HS-27A (cell line): ENCODE data around the gene SLITRK4.

Source experiments
- DNase-seq: peaks from one replicate; pipeline ENCODE4 v3.0.0-alpha.2; 2012; ENCODE audit warnings: low read depth, missing footprints

Gene SLITRK4

GRCh38 chrX:143635915-143636314 is at the start of gene SLITRK4:
SLITRK4 (minus strand) TSS chrX:143636101; CDS start chrX:143631108, 4,993 bp downstream.
- DNase-seq: no peak

DNA sequence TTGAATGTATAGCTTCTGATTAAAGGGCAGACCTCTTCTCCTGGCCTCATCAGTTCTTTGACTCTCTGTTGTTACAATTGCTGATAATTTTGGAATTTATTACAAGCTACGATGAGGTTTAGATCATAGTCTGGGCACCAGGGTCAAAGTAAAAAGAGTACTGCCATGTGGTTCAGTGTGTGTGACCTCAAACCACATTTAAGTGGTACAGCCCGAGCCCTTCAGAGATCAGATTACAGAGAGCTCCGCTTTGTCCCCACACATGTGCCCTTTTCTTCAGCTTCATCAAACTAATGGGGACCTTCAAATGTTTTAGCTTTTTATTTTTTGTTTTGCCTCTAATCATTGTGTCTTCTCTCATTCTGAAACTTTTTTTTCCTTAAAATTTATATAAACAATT is 47.6 kb upstream of the SLITRK4 start:
- DNase-seq: no peak

GRCh38 chrX:143674926-143675325 is 39.0 kb upstream of the SLITRK4 start:
- no peak for DNase-seq

DNA sequence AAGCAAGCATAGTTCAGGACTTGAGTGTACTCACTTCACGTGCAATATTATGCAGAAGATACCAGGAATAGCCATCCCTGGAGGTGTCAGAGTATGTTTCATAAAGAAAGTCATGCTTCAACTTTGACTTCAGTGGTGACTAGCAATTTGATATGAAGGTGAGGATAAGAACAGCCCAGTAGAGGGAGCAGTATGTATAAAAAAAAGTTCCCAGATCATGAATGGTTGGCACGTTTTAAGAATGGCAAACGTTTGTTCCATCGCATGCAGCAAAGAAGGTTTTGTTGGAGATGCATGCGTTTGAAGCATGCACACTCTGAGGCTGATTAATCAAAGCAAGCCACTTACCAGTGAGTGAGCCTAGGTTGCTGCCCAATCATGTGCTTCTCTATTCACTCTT is 33.5 kb upstream of the SLITRK4 start:
- DNase-seq: no peak

- no peak for DNase-seq
Measured at GRCh38 chrX:143664302-143664701, 28.4 kb upstream of the SLITRK4 start.

- DNase-seq: no peak
Measured at GRCh38 chrX:143663755-143664154, 27.9 kb upstream of the SLITRK4 start.

- DNase-seq: no peak
Measured at GRCh38 chrX:143661286-143661685, 25.4 kb upstream of the SLITRK4 start.

DNA sequence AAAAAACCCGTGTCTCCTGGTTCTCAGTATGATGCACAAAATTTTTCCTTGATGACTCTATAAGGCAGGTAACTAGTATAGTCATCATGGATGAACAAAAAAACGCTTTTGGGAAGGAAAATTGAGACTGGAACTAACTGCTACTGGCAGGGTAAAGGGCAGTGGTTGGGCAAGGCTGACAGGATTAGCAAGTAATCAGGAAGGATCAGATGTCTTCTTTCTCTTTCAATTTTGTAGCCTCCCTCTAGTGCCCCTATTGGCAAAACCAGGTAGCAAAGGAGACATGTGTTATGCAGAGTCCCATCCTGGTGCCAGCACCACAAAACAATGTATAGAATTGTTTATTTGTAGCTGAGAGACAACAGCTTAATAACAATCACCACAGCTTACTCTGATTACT is 12.8 kb upstream of the SLITRK4 start:
- no peak for DNase-seq

- DNase-seq: no peak
Measured at GRCh38 chrX:143642426-143642825, 6.5 kb upstream of the SLITRK4 start.

- no peak for DNase-seq
Measured at GRCh38 chrX:143636831-143637230, 930 bp upstream of the SLITRK4 start.

- no peak for DNase-seq
Measured at GRCh38 chrX:143634663-143635455, 1.0 kb downstream of the SLITRK4 start.

- DNase-seq: no peak
Measured at GRCh38 chrX:143634309-143634662, 1.6 kb downstream of the SLITRK4 start.

DNA sequence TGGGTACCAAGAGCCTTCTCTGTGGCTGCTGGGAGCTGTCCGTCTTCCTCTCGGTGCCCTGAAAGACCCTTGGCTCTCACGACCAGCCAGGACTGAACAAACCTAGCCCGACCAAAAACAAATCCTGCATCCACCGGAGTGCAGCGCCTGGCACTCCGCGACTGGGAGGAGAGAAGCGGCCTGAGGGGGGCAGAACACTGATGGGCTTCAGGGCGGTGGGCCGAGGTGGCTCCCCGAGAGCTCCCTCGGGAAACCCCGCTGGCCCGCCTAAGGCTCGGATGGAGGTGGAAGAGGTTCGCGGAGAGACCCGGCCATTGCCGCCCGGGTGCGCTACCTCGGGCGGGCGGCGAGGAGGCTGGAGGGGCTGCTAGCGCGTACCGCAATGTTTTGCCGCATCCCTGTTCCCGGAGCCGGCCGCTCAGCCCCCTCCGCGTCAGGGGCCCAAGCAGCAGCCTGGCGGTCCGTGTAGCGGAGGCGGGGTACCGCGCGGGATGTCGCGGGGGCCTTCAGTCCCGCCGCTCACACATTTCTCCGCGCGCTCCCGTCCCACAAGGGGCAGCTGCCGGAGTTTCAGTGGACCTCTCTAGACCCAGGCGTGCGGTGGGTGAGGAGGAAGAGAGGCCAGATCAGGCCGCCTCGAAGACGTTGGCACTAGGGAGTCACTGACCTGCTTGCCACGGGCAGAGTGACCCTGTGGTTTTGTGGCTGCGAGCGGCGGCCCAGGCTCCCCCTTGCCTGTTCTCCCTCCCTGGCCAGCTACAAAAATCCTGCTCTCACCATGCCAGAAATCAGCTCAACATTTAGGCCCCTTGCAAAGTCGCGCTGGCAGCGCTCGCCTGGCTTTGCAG is 2.2 kb downstream of the SLITRK4 start:
- DNase-seq: no peak

DNA sequence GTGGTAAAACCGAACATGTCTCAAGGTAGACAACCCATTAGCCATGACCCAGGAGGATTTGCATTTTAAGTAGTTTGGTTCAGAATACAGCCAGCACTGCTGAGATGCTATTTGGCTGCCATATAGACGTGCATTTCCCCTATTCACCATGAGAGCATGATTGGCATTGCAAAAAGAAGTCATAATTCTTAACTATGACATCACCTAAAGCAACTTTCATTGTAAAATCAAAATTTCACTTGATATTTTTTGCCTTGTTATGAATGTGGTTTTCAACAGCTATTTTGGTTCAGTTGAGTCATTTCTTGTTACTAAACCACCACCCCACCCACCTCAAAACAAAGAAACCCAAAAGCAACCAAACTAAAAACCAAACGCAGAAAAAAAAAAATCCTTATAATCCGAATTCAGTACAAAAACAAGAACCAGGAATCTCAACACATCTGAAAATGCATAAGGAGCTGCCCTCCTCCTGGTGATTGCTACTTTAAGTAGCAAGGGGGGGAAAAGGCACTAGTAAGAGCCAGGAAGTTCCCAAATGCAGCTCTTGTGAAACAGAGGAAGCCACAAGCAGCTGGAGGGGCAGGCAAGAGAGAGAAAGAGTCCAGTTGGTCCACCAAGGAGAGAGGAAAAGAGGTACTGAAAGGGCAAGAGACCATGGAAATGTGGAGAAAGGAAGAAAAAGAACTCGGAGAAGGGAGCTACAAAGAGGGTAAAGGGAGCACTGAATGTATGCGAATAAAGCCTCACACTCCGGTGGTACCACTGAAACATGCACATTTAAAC is 3.1 kb downstream of the SLITRK4 start:
- no peak for DNase-seq

- DNase-seq: no peak
Measured at GRCh38 chrX:143623657-143624056, 12.2 kb downstream of the SLITRK4 start.

- no peak for DNase-seq
Measured at GRCh38 chrX:143621276-143621675, 14.6 kb downstream of the SLITRK4 start.

GRCh38 chrX:143615851-143616250 is 20.1 kb downstream of the SLITRK4 start:
- no peak for DNase-seq

DNA sequence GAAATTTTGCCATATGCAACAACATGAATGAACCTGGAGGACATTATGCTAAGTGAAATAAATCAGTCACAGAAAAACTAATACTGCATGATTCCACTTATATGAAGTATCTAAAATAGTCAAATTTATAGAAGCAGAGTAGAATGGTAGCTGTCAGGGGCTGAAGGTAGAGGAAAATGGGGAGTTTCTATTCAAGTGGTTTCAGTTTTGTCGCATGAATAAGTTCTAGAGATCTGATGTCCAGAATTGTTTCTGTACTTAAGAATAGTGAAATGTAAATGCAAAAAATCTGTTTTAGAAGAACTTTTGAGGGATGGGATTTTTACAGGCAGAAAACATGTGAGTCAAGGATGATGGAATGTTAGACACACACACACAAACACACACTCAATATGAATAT is 34.1 kb downstream of the SLITRK4 start:
- DNase-seq: no peak

GRCh38 chrX:143581240-143581639 is 54.7 kb downstream of the SLITRK4 start:
- no peak for DNase-seq

DNA sequence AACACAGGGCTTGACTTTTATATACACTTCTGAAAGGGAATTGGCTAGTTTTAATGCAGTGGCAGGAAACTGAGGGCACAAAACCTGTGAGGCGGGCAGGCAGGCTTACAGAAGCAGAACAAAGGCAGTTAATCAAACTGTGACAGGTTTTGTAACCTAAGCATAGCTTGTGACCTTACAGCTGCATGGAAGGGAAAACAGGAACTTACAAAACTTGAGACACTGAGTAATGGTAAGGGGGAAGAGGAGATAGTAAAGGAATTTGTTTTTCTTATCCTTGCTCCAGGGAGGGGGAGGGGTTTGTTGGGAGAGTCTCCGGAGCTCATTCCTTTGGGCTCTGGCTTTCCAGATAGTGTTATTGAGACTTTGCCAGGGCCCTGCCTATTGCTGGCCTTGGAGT is 55.6 kb downstream of the SLITRK4 start:
- DNase-seq: no peak
